Osteocyte (in vitro differentiated cells): Measurements from ENCODE around the gene RNF166. TPM values are rescaled to one million over a fixed set of nuclear protein-coding genes. Genes with fewer than 3 reads are reported as not detected.

Source experiments
- DNase-seq: peaks from one replicate; pipeline ENCODE4 v3.0.0; 2021; ENCODE audit warnings: mixed read lengths; ENCODE audit not compliant: unreplicated experiment; ENCODE audit errors: extremely low spot score
- H3K27ac Mint-ChIP-seq: one replicate; pipeline ENCODE4 v1.8.0; 2021; ENCODE audit warnings: mild to moderate bottlenecking, mixed read lengths; ENCODE audit not compliant: unreplicated experiment
- H3K27me3 Mint-ChIP-seq: one replicate; pipeline ENCODE4 v1.8.0; 2021; ENCODE audit warnings: mixed read lengths; ENCODE audit not compliant: unreplicated experiment
- H3K36me3 Mint-ChIP-seq: one replicate; pipeline ENCODE4 v1.8.0; 2021; ENCODE audit warnings: mixed read lengths; ENCODE audit not compliant: unreplicated experiment
- H3K4me1 Mint-ChIP-seq: one replicate; pipeline ENCODE4 v1.8.0; 2021; ENCODE audit warnings: mixed read lengths; ENCODE audit not compliant: unreplicated experiment
- H3K4me3 Mint-ChIP-seq: one replicate; pipeline ENCODE4 v1.8.0; 2021; ENCODE audit warnings: mild to moderate bottlenecking, moderate library complexity, mixed read lengths; ENCODE audit not compliant: unreplicated experiment
- H3K9me3 Mint-ChIP-seq: one replicate; pipeline ENCODE4 v1.8.0; 2021; ENCODE audit warnings: mixed read lengths; ENCODE audit not compliant: unreplicated experiment
- total RNA-seq: library from RNA; stranded (reverse); gene quantifications from 2 replicates; pipeline ENCODE4 v1.2.1, GENCODE V29; 2021
- TF ChIP-seq, protein P1 (sequence below): fragments of 200-600 bp; sonication (generic); IDR thresholded peaks from 2 replicates; pipeline ENCODE4 v1.5.0; 2021; ENCODE audit warnings: antibody characterized with exemption, mild to moderate bottlenecking, moderate library complexity

The RNF166 gene
- total RNA-seq, 1 donor from 2014 or later, result 17.2 TPM

DNA sequence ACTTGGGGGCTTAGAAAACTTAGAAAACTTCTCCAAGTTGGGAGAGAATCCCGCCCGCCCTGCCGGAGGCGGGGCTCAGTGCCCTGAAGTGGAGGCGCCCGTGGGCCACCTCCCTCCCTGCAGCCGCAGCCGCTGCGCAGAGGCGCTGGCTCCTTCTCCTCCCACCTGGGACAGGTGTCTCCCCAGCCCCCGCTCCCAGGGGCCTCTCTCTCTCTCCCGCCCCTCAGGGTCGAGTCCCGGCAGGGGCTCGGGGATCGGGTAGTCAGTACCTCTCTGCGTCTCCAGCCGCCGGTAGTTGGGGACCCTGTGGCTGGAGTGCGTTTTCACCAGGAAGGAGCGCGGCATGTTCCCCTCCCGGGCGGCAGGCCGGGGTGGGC is 20.2 kb downstream of the RNF166 start:
- TF ChIP-seq, protein P1, sequence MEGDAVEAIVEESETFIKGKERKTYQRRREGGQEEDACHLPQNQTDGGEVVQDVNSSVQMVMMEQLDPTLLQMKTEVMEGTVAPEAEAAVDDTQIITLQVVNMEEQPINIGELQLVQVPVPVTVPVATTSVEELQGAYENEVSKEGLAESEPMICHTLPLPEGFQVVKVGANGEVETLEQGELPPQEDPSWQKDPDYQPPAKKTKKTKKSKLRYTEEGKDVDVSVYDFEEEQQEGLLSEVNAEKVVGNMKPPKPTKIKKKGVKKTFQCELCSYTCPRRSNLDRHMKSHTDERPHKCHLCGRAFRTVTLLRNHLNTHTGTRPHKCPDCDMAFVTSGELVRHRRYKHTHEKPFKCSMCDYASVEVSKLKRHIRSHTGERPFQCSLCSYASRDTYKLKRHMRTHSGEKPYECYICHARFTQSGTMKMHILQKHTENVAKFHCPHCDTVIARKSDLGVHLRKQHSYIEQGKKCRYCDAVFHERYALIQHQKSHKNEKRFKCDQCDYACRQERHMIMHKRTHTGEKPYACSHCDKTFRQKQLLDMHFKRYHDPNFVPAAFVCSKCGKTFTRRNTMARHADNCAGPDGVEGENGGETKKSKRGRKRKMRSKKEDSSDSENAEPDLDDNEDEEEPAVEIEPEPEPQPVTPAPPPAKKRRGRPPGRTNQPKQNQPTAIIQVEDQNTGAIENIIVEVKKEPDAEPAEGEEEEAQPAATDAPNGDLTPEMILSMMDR, result no peak
- Mint-ChIP-seq H3K9me3 (no peaks in the 10 kb centered on the region), H3K27me3 (peaks cover 44% of the 10 kb centered on the region), H3K27ac (no peak overlapping the region), H3K4me1 (peaks cover 2% of the 10 kb centered on the region), H3K36me3 (no peaks in the 10 kb centered on the region), H3K4me3 (peak overlapping the region; percentile 61)
- no peak for DNase-seq

DNA sequence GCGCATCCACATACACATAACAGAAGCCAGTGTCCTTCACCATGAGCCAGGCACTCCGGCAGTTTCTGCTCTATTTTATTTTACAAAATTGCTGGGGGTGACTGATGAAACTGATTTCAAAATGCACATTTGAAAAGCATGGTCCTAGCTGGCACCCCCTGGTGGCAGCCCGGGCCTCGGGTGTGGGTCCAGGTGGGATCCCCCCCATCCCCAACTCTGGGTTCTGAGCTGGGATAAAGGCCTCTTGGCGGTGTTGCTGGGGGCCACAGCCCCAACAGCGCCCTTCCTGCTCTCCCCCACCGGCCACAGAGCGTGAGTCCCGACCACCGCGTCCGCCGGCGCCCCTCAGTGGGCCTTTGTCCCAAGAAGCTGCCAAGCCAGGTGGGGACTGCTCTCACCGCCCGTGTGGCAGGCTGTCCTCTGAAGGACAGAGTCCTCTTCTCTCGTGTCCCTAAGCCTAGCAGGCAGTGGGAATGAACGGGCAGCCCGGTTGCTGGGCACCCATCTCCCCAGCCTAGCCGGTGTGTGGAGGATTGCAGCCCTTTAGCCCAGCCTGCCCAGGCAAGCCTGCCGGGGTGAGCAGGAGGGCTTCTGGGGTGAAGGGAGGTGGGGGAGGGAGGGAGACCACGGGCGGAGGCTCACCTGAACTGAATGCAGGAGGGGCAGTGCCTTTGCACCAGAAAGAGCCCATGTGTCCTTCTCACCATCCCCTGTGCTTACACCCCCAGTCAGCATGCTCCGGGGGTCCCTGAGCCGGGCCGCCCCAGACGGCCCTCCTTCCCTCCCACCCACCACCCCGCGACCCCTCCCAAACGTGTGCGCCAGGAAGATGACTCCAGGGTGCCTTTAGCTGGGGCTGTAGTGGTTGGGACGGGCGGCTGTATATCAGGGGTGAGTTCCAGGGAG is 20.8 kb downstream of the RNF166 start:
- no peak overlapping the region for H3K4me3 Mint-ChIP-seq
- H3K27ac Mint-ChIP-seq, result no peak overlapping the region
- H3K4me1 Mint-ChIP-seq, result peaks cover 2% of the 10 kb centered on the region
- no peak for DNase-seq
- no peaks in the 10 kb centered on the region for H3K9me3 Mint-ChIP-seq
- no peaks in the 10 kb centered on the region for H3K36me3 Mint-ChIP-seq
- TF ChIP-seq, protein P1, result peak; percentile 62
- peaks cover 39% of the 10 kb centered on the region for H3K27me3 Mint-ChIP-seq

DNA sequence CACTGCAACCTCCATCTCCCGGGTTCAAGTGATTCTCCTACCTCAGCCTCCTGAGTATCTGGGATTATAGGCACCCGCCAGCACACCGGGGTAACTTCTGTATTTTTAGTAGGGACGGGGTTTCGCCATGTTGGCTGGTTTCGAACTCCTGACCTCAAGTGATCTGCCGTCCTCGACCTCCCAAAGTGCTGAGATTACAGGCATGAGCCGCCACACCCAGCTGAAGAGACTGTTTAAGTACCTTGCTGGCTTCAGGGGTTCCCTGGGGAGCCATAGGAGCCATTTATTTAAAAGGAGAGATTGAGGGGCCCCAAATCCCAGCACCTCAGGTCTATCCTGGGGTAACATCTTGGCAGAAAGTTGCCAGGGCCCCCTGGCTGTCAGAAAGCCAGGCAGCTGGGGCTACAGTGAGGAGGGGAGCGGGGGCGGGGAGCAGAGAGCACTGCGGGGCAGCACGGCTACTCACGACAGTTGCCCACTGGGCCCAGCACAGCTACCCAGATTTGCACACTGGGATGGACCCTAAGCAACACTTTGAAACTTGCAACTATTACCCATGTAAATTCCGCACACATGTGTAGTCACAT is 21.5 kb downstream of the RNF166 start:
- Mint-ChIP-seq H3K9me3 (no peaks in the 10 kb centered on the region), H3K36me3 (no peaks in the 10 kb centered on the region), H3K4me1 (peaks cover 2% of the 10 kb centered on the region), H3K27me3 (peaks cover 38% of the 10 kb centered on the region), H3K27ac (no peak overlapping the region), H3K4me3 (no peak overlapping the region)
- no peak for DNase-seq
- TF ChIP-seq, protein P1, result no peak

DNA sequence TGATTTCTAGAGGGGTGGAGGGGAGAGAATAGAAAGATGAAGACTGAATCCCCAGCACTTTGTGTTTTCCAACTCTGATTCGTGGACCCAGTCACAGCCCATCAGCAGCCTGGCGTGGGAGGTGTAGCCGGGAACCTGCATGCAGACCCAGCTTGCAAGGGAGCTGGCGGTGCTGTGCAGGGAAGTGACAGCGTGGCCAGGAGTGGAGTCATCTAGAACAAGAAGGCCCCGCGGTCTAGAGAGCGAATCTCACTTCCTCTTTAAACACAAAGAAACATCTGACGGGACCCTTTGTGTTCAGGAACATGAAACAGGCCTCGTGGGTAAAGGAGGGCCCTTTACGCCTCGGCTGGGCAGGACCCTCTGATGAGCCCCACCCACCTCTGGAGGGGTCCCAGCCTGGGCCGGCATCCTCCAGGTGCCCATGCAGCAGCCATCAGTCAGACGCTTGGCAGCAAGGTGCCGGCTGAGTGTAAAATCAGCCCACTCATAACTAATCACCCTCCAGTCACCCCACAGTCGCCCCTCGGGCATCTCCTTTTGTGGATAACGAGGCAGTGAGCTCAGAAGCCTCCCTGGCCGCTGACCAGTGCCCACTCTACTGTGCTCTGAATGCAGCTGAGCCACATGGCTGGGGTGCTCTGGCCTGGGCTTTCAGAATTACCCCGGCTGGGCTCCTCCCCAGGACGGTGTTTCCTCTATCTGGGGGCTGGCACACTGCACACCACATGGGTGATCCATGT is 24.3 kb downstream of the RNF166 start:
- no peak overlapping the region for H3K27ac Mint-ChIP-seq

More for the DNA sequence above, 24.3 kb downstream of the RNF166 start:
- DNase-seq, result no peak
- peaks cover 2% of the 10 kb centered on the region for H3K4me1 Mint-ChIP-seq
- TF ChIP-seq, protein P1, result no peak
- H3K27me3 Mint-ChIP-seq, result peaks cover 21% of the 10 kb centered on the region
- H3K9me3 Mint-ChIP-seq, result no peaks in the 10 kb centered on the region
- no peak overlapping the region for H3K4me3 Mint-ChIP-seq
- no peaks in the 10 kb centered on the region for H3K36me3 Mint-ChIP-seq
